GM10248 (cell line): ENCODE measurements around the gene XPA.

Experiments used
- CTCF ChIA-PET: fragments of 300-600 bp; sonication (Branson Sonifier 250); formaldehyde crosslinking; extraction: SDS; loops from one replicate; lab custom pipeline; 2021; ENCODE audit warnings: antibody characterized with exemption; lab: Yijun Ruan, JAX
- POLR2A ChIA-PET: fragments of 350-650 bp; sonication (Branson Sonifier 250); formaldehyde crosslinking; extraction: SDS; loops from one replicate; lab custom pipeline; 2020; ENCODE audit warnings: antibody characterized with exemption; lab: Yijun Ruan, JAX
- DNase-seq: peaks from one replicate; pipeline ENCODE4 v3.0.0; 2012; ENCODE audit errors: extremely low spot score
- CTCF ChIP-seq: IDR thresholded peaks from 2 replicates; pipeline ENCODE4 v1.5.1; 2012; ENCODE audit warnings: mild to moderate bottlenecking, low read depth; ENCODE audit errors: extremely low read depth, missing control alignments, control extremely low read depth

XPA gene

GRCh38 chr9:97645720-97646119, 51.4 kb downstream of the XPA start:
- no peak for DNase-seq
- CTCF ChIA-PET, result interaction anchor here (1.0 to 2.0 kb wide), 12 partner anchors 9 to 389 kb away, joined by 3 to 11 read pairs (median 4); partner anchors contain the start of genes NCBP1 and TSTD2
- TF ChIP-seq CTCF, result no peak
- POLR2A ChIA-PET, result interaction anchor here (0.8 kb wide), 1 partner anchor 12 kb away, joined by 3 read pairs; the partner anchor contains the start of genes NCBP1 and TSTD2

- ChIA-PET CTCF (interaction anchor here (1.5 to 4.1 kb wide), 6 partner anchors 18 to 213 kb away, joined by 3 to 20 read pairs (median 6); no protein-coding TSS in a partner anchor), POLR2A (no interaction called here)
- no peak for TF ChIP-seq CTCF
- no peak for DNase-seq
Observed at GRCh38 chr9:97640325-97640724, 56.8 kb downstream of the XPA start.

- no peak for TF ChIP-seq CTCF
- CTCF ChIA-PET, result interaction anchor here (1.0 to 4.1 kb wide), 8 partner anchors 11 to 176 kb away, joined by 3 to 20 read pairs (median 4); no protein-coding TSS in a partner anchor
- no peak for DNase-seq
- POLR2A ChIA-PET, result no interaction called here
Observed at GRCh38 chr9:97638666-97639065, 58.5 kb downstream of the XPA start.

- no peak for TF ChIP-seq CTCF
- ChIA-PET POLR2A (no interaction called here), CTCF (interaction anchor here (0.8 to 1.7 kb wide), 4 partner anchors 9 to 157 kb away, joined by 3 to 5 read pairs (median 4); no protein-coding TSS in a partner anchor)
- no peak for DNase-seq
Observed at GRCh38 chr9:97636903-97637302, 60.2 kb downstream of the XPA start.

GRCh38 chr9:97635026-97635425, 62.1 kb downstream of the XPA start:
- ChIA-PET CTCF (interaction anchor here (1.1 to 1.6 kb wide), 2 partner anchors 26 to 166 kb away, joined by 3 to 4 read pairs; no protein-coding TSS in a partner anchor), POLR2A (no interaction called here)
- no peak for TF ChIP-seq CTCF
- no peak for DNase-seq

GRCh38 chr9:97633859-97634490, 63.2 kb downstream of the XPA start:
- DNase-seq, result peak; percentile 16
- TF ChIP-seq CTCF, result no peak
- CTCF ChIA-PET, result interaction anchor here (0.7 to 7.6 kb wide), 9 partner anchors 11 to 165 kb away, joined by 3 to 88 read pairs (median 6); partner anchors contain the start of gene TMOD1
- POLR2A ChIA-PET, result interaction anchor here (0.6 to 1.2 kb wide), 4 partner anchors 12 to 289 kb away, joined by 3 to 5 read pairs (median 4); partner anchors contain the start of gene TRMO
